ENCODE measurements around the gene MLF2.

- TF ChIP-seq GLIS3 (CRISPR knock-in tag; IDR thresholded peaks at IDR 0.05) (no peak), RARB (CRISPR knock-in tag; IDR thresholded peaks at IDR 0.05) (no peak), ARNTL (CRISPR knock-in tag; IDR thresholded peaks at IDR 0.05; ENCODE audit: borderline replicate concordance, low read depth) (no peak), TCF4 (CRISPR knock-in tag; IDR thresholded peaks at IDR 0.05; ENCODE audit: borderline replicate concordance) (no peak), ZFP30 (CRISPR knock-in tag; IDR thresholded peaks at IDR 0.05) (no peak), ZNF8 (CRISPR knock-in tag; IDR thresholded peaks at IDR 0.05) (no peak), ESRRG (CRISPR knock-in tag; IDR thresholded peaks at IDR 0.05) (no peak), TSHZ2 (CRISPR knock-in tag; IDR thresholded peaks at IDR 0.05) (no peak), PATZ1 (CRISPR knock-in tag; IDR thresholded peaks at IDR 0.05; ENCODE audit: borderline replicate concordance) (no peak)
These were observed 33.6 kb upstream of the MLF2 start for GRCh38 chr12:6786416-6787094.
